Stimulated activated naive CD8-positive, alpha-beta T cell treated with anti-CD3 and anti-CD28 coated beads, Interleukin-15, Interleukin-2, amounts not matched to agents 100 ng/mL and 50 ng/mL, for 24 hours (primary cell): ENCODE results near the gene AUTS2.

Source experiments
- H3K27ac Mint-ChIP-seq: one replicate; pipeline ENCODE4 v1.8.0; 2021; ENCODE audit warnings: mild to moderate bottlenecking, mixed read lengths
- H3K27me3 Mint-ChIP-seq: one replicate; pipeline ENCODE4 v1.8.0; 2021; ENCODE audit warnings: mixed read lengths
- H3K36me3 Mint-ChIP-seq: one replicate; pipeline ENCODE4 v1.8.0; 2021; ENCODE audit warnings: low read depth, mixed read lengths
- H3K4me1 Mint-ChIP-seq: one replicate; pipeline ENCODE4 v1.8.0; 2021; ENCODE audit warnings: low read depth, mixed read lengths
- H3K4me3 Mint-ChIP-seq: one replicate; pipeline ENCODE4 v1.8.0; 2021; ENCODE audit warnings: mild to moderate bottlenecking, mixed read lengths
- H3K9me3 Mint-ChIP-seq: one replicate; pipeline ENCODE4 v1.8.0; 2021; ENCODE audit warnings: mixed read lengths

The AUTS2 gene

DNA sequence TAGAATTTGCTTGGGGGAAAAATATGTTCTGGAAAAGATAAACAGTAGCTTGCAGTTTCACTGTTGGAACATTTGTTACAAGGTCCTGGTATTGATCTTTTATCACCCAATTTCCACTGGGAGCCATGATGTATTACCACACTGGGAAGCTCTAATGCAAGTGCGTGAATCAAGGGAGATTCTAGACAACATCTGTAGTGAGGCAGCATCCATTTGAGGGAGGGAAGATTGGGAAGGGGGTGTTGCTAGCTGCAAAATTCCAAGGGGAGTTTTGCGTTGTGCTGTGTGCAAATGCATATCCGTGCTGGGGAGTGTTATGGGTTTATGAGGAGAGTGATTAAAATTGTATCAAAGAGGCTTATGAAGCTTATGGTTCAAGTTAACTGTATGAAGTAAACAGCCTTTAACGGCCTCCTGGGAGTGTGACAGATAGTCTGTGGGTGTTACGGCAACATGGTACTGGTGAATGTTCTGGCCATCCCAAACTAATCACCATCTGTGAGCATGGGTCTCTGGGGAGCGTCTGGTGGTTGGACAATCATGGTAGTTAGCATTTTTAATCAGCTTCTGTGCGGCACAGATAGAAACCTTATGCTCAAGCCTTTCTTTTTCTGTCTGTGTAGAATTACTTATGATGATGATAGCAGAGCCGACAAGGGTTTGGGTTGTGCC lies 931.8 kb downstream of the AUTS2 start:
- no peak overlapping the region for H3K27ac Mint-ChIP-seq

DNA sequence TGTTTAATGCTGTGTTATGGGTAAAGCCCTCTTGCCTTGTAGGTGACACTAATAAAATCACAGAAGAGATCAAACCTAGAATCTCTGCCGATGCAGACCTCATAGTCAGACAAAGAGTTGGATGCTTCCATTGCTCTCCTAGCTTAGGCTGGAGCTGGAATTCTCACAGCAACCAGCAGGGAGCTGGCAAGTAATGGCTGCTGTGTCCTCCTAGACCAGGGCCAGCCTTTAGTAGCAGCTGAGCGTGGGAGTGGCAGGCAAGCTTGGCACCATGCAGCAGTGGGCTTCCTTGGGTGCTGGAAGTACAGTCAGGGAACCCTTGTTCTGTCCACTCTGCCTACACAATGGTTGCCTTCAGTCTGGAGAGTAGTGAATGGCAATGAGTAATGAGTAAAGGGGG lies 935.3 kb downstream of the AUTS2 start:
- no peaks in the 10 kb centered on the region for H3K36me3 Mint-ChIP-seq
- no peaks in the 10 kb centered on the region for H3K4me1 Mint-ChIP-seq
- H3K4me3 Mint-ChIP-seq: no peak overlapping the region
- no peaks in the 10 kb centered on the region for H3K9me3 Mint-ChIP-seq
- H3K27ac Mint-ChIP-seq: no peak overlapping the region
- no peaks in the 10 kb centered on the region for H3K27me3 Mint-ChIP-seq

More for the DNA sequence above, 931.8 kb downstream of the AUTS2 start:
- Mint-ChIP-seq H3K36me3 (no peaks in the 10 kb centered on the region), H3K4me3 (no peak overlapping the region), H3K27me3 (no peaks in the 10 kb centered on the region), H3K4me1 (no peaks in the 10 kb centered on the region), H3K9me3 (peaks cover 4% of the 10 kb centered on the region)

GRCh38 chr7:70539205-70539604 lies 940.9 kb downstream of the AUTS2 start:
- no peak overlapping the region for H3K27ac Mint-ChIP-seq
- no peaks in the 10 kb centered on the region for H3K4me1 Mint-ChIP-seq
- no peaks in the 10 kb centered on the region for H3K36me3 Mint-ChIP-seq
- H3K9me3 Mint-ChIP-seq: no peaks in the 10 kb centered on the region
- H3K27me3 Mint-ChIP-seq: peaks cover 4% of the 10 kb centered on the region
- H3K4me3 Mint-ChIP-seq: no peak overlapping the region

- no peaks in the 10 kb centered on the region for H3K4me1 Mint-ChIP-seq
- peaks cover 4% of the 10 kb centered on the region for H3K27me3 Mint-ChIP-seq
- no peaks in the 10 kb centered on the region for H3K9me3 Mint-ChIP-seq
- no peak overlapping the region for H3K27ac Mint-ChIP-seq
- no peak overlapping the region for H3K4me3 Mint-ChIP-seq
- H3K36me3 Mint-ChIP-seq: no peaks in the 10 kb centered on the region
These were observed 941.3 kb downstream of the AUTS2 start for GRCh38 chr7:70539617-70540016.

DNA sequence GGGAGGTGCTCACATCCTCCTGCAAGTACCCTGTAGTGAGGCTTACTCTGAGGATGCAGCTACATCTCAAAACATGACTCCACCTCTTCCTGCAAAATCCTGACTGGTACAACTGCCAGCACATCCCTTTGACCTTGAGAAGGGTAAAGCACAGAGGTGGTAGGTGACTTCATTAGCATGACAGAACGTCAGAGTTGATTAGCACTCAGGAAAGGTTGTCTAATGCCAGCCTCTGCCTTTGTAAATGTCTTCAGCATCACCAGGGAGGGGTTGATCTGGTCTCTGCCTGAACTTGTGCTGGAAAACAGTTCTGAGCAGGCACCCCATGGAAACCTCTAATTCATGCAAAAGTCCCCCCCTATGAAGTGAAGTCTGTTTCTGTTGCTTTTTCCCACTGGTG lies 942.4 kb downstream of the AUTS2 start:
- Mint-ChIP-seq H3K36me3 (no peaks in the 10 kb centered on the region), H3K4me1 (no peaks in the 10 kb centered on the region), H3K9me3 (no peaks in the 10 kb centered on the region), H3K27me3 (peaks cover 4% of the 10 kb centered on the region), H3K4me3 (no peak overlapping the region), H3K27ac (no peak overlapping the region)

DNA sequence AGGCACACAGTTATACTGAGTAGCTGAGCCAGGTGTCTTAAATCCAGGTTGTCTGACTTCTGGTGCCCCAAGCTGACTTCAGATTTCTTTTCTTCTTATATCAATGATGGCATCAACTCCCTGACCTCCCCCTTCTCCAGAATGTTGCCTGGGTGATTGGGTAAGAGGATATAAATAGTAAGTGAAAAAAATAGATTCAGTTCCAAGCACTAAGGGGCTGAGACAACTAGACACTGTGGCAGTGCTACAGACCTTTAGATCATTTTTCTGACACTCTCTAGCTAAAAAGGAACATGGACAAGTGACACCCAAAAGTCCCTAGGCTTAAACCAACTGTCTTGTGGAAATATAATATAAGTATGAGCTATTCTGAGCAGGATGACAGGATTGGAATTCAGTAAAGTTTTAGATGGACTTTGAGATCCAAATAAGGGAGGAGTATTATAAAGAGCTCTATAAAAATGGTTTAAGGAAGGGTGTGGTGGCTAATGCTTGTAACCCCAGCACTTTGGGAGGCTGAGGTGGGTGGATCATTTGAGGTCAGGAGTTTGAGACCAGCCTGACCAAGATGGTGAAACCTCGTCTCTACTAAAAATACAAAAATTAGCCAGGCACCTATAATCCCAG lies 944.6 kb downstream of the AUTS2 start:
- Mint-ChIP-seq H3K27me3 (peaks cover 4% of the 10 kb centered on the region), H3K27ac (no peak overlapping the region), H3K4me3 (no peak overlapping the region), H3K36me3 (no peaks in the 10 kb centered on the region), H3K9me3 (no peaks in the 10 kb centered on the region), H3K4me1 (no peaks in the 10 kb centered on the region)

GRCh38 chr7:70544016-70544415 lies 945.7 kb downstream of the AUTS2 start:
- no peaks in the 10 kb centered on the region for H3K4me1 Mint-ChIP-seq
- no peaks in the 10 kb centered on the region for H3K36me3 Mint-ChIP-seq
- H3K27ac Mint-ChIP-seq: no peak overlapping the region
- H3K4me3 Mint-ChIP-seq: no peak overlapping the region
- H3K9me3 Mint-ChIP-seq: no peaks in the 10 kb centered on the region
- peaks cover 4% of the 10 kb centered on the region for H3K27me3 Mint-ChIP-seq

DNA sequence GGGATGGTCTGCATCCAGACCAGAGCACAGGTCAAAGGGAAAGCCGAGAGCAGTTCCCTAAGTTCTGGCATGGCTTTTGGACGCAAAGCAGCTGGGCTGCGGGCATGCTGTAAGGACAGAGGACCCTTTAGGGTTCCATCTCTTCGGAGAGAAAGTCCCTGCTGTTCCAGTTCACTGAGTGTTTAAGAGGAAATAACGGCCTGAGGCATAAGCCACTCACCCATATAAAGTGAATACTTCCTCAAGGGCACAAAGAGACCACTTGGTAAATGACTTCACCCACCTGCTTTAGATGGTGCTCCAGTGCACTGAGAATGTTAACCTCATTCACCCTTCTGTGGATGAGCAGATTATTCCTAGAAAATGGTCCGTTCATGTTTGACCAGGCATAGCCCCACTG lies 946.9 kb downstream of the AUTS2 start:
- no peak overlapping the region for H3K4me3 Mint-ChIP-seq
- H3K9me3 Mint-ChIP-seq: no peaks in the 10 kb centered on the region
- no peak overlapping the region for H3K27ac Mint-ChIP-seq
- no peaks in the 10 kb centered on the region for H3K36me3 Mint-ChIP-seq
- no peaks in the 10 kb centered on the region for H3K4me1 Mint-ChIP-seq
- peaks cover 4% of the 10 kb centered on the region for H3K27me3 Mint-ChIP-seq

- Mint-ChIP-seq H3K4me3 (no peak overlapping the region), H3K9me3 (no peaks in the 10 kb centered on the region), H3K4me1 (no peaks in the 10 kb centered on the region), H3K36me3 (no peaks in the 10 kb centered on the region), H3K27me3 (no peaks in the 10 kb centered on the region), H3K27ac (no peak overlapping the region)
These were observed 953.9 kb downstream of the AUTS2 start for GRCh38 chr7:70552141-70552540.

DNA sequence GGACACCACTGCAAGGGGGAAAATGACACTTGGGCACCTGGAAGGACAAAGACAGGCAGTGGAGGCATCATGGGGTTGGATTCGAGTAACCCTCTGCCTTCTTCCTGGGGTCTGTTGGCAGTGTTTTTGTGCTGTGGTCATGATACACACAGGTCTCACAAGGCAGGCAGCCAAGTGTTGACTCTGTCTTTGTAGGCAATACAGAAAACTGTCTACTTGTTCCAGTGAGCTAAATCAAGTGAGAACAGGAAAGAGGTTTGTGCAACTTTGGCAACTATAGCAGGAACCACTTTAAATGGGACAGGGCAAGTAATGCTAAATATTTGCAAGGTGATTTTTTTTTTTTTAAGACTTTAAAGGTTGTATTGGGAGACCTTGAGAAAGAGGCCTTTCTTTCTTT lies 955.1 kb downstream of the AUTS2 start:
- Mint-ChIP-seq H3K4me3 (no peak overlapping the region), H3K36me3 (no peaks in the 10 kb centered on the region), H3K27ac (no peak overlapping the region), H3K9me3 (no peaks in the 10 kb centered on the region), H3K27me3 (no peaks in the 10 kb centered on the region), H3K4me1 (no peaks in the 10 kb centered on the region)

DNA sequence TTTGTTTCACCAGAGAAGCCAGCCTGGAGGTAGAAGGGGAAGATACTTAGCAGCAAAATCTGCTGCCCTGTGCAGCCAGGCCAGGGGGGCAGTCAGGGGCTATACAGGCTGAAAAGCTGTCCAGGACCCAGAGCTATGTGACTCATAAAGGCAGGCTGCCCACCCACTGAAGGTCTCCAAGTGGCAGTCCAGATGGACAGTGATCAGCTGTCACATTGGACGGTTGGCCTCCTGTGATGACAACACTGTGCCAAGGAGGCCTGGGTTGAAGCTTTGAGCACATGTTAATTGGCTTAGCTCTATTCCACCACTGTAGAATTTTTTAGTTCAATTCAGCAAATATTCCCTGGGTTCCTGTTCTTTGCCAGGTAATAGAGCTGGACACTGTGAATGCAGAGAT lies 956.4 kb downstream of the AUTS2 start:
- no peaks in the 10 kb centered on the region for H3K4me1 Mint-ChIP-seq
- H3K4me3 Mint-ChIP-seq: no peak overlapping the region
- H3K27me3 Mint-ChIP-seq: no peaks in the 10 kb centered on the region
- H3K27ac Mint-ChIP-seq: no peak overlapping the region
- H3K9me3 Mint-ChIP-seq: peaks cover 7% of the 10 kb centered on the region
- no peaks in the 10 kb centered on the region for H3K36me3 Mint-ChIP-seq

GRCh38 chr7:70556761-70557160 lies 958.5 kb downstream of the AUTS2 start:
- Mint-ChIP-seq H3K36me3 (no peaks in the 10 kb centered on the region), H3K4me3 (no peak overlapping the region), H3K9me3 (peaks cover 10% of the 10 kb centered on the region), H3K27ac (no peak overlapping the region), H3K4me1 (no peaks in the 10 kb centered on the region), H3K27me3 (no peaks in the 10 kb centered on the region)

DNA sequence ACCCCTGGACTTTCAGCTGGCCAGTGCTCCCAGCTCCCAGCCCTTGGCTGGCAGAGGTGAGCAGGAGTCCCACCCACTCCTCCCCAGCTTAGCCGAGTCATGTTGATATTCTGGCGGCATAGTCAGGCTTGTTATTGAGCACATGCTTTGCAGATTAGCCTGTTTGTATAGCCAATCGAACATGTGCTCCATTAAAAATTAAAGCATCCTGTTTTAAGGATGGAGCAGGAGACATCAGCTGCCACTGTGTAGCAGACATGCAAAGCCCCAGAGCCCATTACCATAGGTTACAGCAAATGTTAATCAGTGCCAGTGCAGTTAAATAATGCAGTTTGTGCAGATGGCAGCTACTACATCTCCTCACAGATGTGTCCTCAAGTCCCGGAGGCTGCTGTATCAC lies 959.1 kb downstream of the AUTS2 start:
- no peak overlapping the region for H3K27ac Mint-ChIP-seq
- H3K36me3 Mint-ChIP-seq: no peaks in the 10 kb centered on the region
- no peak overlapping the region for H3K4me3 Mint-ChIP-seq
- H3K27me3 Mint-ChIP-seq: no peaks in the 10 kb centered on the region
- H3K9me3 Mint-ChIP-seq: peaks cover 10% of the 10 kb centered on the region
- H3K4me1 Mint-ChIP-seq: no peaks in the 10 kb centered on the region

DNA sequence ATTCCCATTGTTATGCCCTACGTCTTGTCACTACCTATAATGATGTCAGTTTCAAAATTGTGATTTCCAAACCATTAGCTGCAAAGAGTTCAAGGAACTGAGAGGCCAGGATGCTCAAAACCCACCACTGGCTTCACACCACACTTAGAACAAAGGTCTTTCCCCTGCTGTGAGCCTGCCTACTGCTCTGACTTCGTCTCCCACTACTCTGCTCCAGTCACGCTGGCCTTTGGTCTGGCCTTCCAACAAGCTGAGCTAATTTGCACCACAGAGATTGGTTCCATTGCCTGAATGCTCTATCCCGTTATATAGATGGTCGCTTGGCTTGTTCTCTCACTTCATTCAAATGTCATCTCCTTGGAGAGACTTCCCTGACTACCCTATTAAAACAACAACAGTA lies 961.5 kb downstream of the AUTS2 start:
- H3K4me3 Mint-ChIP-seq: no peak overlapping the region
- peaks cover 10% of the 10 kb centered on the region for H3K9me3 Mint-ChIP-seq
- no peaks in the 10 kb centered on the region for H3K36me3 Mint-ChIP-seq
- no peak overlapping the region for H3K27ac Mint-ChIP-seq
- H3K27me3 Mint-ChIP-seq: no peaks in the 10 kb centered on the region
- H3K4me1 Mint-ChIP-seq: no peaks in the 10 kb centered on the region

DNA sequence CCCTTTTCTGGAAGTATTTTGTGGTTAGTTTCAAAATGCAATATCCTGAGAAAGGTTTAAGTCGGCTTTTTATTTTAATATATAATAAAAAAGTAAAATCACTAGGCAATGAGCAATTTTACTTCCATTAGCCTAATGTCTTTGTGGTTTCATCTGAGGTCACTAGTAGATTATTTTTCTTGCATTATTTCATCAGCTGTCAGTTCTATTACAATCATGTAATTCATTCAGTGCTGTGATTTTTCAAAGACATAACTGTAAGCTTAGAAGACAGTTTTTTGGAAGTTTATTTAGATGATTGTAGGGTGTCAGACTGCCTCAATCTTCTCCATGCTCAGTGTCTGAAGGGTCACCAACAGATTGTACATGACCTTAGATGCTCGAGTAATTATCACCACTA lies 965.7 kb downstream of the AUTS2 start:
- H3K4me1 Mint-ChIP-seq: no peaks in the 10 kb centered on the region
- no peak overlapping the region for H3K27ac Mint-ChIP-seq
- H3K9me3 Mint-ChIP-seq: peaks cover 8% of the 10 kb centered on the region
- no peaks in the 10 kb centered on the region for H3K36me3 Mint-ChIP-seq
- H3K27me3 Mint-ChIP-seq: no peaks in the 10 kb centered on the region
- H3K4me3 Mint-ChIP-seq: no peak overlapping the region
